DMS114 treated with DMSO at 0.1 percent for 48 hours (cell line): ENCODE results near the gene SMG5.
"Not testable (repeated sequence)": the region's sequence is repeated elsewhere in the genome, so short reads cannot be mapped to it uniquely, and the experiment has no call there.

Experiments
- DNase-seq: peaks from one replicate; lab custom pipeline; 2025; ENCODE audit not compliant: unreplicated experiment; lab: John Stamatoyannopoulos, UW

The SMG5 gene

DNA sequence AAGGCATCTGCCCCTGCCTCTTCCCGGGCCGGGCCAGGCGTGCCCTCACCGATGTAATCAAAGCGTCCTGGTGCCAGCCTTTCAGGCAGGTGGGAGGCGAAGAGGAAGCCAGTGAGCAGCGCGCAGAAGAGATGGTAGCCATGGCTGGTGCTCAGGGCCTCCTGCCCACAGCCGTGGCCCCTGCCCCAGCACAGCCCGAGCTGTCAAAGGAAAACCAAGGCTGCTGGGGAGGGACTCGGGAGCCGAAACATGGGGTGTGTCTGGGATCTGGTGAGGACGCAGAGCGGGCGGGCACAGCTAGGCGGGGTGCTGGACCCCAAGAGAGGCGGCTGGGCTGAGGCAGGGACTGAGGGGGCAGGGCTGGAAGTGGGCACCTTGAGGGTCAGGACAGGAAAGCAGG lies 37.9 kb downstream of the SMG5 start:
- DNase-seq, result no peak

DNA sequence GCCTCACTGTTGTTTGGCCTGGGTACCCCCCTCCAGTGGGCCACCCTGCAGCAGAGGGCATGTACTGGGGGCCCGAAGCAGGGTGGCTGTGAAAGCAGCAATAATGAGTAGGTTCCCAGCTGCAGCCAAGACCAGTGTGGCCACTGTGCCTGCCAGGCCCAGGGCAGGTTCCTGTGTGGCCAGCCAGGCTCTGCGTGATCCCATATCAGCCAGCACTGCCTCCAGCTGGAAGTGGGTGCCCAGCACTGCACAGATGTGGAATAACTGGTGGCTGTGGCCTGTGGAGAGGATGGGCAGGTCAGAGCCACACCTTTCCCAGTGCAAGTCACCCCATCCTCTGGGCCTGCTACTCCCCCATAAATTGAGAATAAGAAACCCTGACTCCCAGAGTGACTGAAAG lies 38.5 kb downstream of the SMG5 start:
- DNase-seq, result no peak

DNA sequence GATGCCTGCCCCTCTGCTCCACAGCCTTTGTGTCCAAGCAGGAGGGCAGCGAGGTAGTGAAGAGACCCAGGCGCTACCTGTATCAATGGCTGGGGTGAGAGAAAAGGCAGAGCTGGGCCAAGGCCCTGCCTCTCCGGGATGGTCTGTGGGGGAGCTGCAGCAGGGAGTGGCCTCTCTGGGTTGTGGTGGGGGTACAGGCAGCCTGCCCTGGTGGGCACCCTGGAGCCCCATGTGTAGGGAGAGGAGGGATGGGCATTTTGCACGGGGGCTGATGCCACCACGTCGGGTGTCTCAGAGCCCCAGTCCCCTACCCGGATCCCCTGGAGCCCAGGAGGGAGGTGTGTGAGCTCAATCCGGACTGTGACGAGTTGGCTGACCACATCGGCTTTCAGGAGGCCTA lies 39.9 kb downstream of the SMG5 start:
- no peak for DNase-seq

- DNase-seq, result no peak
Observed at GRCh38 chr1:156241926-156242325, 40.7 kb downstream of the SMG5 start, which contains the start of gene BGLAP. Gene BGLAP, plus strand, starts transcription at chr1:156242184. Its CDS starts 48 bp downstream, at chr1:156242232.

- DNase-seq, result no peak
Observed at GRCh38 chr1:156241311-156241811, 41.3 kb downstream of the SMG5 start.

- no peak for DNase-seq
Observed at GRCh38 chr1:156238248-156238647, 44.4 kb downstream of the SMG5 start.

DNA sequence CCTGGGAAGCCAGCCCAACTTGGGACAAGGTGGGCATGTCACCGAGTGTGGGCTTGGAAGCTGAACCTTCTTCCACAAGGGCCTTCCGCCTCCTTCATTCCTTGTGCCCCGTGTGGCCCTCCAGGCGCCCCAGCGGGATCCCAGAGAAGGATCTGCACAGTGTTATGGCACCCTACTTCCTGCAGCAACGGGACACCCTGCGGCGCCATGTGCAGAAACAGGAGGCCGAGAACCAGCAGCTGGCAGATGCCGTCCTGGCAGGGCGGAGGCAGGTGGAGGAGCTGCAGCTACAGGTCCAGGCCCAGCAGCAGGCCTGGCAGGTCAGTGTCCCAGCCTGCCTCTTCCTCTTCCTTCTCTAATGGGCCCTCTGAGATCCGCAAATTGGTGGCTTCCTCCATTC lies 46.5 kb downstream of the SMG5 start:
- DNase-seq, result no peak

DNA sequence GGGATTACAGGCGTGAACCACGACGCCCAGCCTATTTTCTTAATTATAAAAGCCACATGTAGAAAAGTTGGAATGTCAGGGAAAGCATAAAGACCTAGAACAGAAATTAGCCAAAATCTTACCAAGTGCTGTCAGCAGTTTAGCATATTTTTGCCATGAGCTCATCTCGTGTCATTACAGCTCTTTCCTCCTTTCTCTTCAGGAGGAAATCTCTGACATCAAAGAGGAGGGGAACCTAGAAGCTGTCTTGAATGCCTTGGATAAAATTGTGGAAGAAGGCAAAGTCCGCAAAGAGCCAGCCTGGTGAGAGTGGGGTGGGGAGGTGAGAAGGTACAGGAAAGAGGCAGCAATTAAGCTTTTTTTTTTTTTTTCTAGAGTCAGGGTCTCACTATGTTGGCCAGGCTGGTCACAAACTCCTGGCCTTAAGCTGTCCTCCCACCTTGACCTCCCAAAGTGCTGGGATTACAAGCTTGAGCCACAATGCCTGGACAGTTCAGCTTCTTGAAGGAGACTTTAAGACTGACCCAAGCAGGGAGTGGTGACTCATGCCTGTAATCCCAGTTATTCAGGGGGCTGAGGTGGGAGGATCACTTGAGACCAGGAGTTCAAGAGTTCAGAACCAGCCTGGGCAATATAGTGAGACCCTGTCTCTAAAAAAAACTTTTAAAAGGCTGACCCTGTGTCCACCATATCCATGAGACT lies 49.0 kb downstream of the SMG5 start:
- no peak for DNase-seq

DNA sequence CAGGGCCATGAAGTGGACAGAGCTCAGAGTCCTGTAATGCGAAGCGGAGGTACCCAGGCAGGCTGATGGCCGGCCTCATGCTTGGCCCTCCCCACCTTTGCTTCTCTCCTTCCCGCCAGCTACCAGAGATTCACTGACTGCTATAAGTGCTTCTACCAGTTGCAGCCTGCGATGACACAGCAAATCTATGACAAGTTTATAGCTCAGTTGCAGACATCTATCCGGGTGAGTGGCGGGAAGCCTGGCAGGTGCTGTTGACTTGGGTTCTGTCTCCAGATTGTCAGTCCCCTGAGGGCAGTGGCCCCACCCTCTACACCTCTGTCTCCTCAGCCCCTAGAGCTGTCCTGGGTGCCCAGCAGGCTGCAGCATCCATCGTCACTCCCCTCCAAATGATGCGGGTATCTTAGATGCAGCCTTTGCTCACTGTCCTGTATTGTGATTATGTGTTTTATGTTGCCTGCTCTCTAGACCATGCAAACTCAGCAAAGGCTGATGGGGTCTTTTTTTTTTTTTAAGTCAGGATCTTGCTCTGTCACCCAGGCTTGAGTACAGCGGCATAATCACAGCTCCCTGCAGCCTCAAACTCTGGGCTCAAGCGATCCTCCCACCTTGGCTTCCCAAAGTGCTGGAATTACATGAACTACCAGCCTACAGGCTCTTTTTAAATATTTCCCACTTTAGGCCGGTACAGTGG lies 50.3 kb downstream of the SMG5 start:
- no peak for DNase-seq

GRCh38 chr1:156230473-156230837 lies 52.2 kb downstream of the SMG5 start:
- no peak for DNase-seq

DNA sequence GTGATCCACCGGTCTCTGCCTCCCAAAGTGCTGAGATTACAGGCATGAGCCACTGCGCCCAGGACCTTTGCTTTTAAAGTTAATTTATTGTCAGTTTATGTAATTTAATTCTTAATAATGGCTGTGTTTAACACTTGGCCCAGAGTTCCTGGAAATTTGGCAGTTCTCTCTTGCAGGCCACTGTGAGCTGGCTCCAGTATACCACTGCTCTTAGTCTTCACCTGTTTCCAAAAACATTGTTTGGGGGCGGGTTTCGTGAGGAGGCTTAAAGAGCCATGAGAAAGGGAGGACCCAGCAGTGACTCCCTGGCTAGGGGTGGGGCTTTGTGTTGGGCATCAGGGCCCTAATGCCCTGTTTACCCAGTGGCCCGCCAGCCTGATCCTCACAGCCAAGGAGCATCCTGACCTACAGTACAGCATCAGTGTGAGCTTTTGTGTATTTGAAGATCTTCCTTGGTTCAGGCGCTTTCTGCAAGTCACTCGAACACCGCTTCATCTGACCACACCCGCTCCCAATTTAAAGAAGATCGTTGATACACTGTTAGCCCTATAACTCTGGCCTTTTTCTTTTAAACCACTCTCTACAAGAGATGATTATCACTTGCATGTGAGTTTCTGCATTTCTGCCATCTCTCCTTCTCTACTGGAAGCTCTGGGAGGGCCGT lies 52.7 kb downstream of the SMG5 start:
- no peak for DNase-seq

DNA sequence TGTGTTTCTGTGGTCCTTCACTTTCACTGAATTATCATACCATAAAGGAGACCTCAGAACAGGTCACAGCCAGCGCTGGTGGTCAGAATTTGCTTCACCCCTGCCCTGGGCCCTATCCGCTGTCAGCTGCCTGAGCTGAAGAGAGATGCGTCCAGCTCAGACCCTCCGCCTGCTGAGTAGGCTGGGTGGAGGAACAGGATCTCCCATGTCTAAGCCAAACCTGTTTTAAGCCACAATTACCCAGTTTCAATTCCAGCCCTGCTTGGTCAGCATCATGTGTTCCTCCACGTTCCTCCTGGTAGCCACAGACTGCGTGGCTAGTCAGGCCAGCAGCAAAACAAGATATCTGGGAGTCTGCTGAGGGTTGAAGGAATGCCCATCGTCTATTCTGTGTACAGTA lies 54.1 kb downstream of the SMG5 start:
- DNase-seq, result no peak

DNA sequence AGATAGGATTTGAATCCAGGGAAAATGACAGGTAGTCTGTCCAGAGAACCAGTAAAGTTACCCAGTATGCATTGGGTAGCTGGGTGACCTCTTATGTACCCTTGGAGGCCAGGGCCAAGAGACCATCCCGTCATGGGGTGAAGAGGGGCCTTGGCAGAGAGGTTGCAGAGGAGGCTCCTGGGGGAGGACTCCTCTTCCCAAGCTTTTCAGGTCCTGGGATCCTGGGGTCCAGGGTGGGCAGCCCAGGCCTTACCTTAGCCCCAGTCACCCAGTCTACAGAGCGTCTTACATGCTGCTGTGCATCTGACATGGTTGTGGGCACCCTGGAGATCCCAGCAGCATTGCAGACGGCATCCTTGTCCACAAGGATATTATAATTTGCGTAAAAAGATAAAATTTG lies 55.8 kb downstream of the SMG5 start:
- DNase-seq, result no peak

DNA sequence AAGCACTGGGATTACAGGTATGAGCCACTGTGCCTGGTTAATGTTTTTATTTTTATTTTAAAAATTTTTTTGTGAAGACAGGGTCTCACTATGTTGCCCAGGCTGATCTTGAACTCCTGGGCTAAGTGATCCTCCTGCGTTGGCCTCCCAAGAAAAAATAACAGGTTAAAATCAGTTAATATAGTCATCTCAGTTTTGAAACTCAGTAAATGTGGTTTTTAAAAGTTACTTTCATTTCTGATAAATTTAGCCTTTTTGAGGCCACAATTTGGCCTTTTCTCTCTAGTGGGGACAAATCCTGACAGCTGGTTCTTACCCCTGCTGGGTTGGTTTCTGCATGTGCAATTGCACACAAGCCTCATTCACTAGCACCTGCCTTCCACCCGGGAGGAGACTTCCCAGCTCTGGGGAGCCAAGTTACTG lies 56.5 kb downstream of the SMG5 start:
- DNase-seq, result no peak

DNA sequence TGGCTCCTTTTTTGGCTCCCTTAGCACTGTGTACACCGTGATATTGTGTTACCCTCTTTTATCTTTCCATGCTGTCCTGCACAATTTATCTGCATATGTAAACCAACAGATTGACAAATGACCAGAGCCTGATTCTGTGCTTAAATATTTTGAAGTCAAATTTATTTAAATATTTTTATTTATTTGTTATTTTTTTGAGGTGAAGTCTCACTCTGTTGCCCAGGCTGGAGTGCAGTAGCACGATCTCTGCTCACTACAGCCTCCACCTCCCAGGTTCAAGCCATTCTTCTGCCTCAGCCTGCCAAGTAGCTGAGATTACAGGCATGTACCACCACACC lies 57.0 kb downstream of the SMG5 start:
- no peak for DNase-seq

DNA sequence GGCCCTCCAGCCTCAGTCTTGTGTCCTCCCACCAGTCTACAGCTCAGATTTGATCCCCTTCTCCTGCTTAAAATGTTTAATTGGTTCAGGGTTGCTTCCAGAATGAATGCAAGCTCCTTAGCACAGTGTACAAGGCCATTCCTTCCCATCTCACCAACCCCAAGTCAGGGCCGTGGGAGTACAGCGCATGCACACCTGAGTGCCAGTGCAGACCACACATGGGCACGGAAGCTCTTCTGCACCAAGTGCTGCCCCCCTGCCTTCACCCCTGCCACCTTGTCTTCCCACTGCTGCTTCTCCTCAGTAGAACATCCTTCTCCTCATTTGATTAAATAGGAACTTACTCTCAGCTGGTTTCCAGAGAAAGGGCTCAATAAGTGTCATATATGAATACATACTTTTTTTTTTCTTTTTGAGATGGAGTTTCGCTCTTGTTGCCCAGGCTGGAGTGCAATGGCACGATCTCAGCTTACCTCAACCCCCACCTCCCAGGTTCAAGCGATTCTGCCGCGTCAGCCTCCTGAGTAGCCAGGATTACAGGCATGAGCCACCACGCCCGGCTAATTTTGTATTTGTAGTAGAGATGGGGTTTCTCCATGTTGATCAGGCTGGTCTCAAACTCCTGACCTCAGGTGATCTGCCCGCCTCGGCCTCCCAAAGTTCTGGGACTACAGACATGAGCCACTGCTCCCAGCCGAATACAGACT lies 60.5 kb downstream of the SMG5 start:
- no peak for DNase-seq

- no peak for DNase-seq
Observed at GRCh38 chr1:156220226-156220625, 62.4 kb downstream of the SMG5 start.

GRCh38 chr1:156217871-156218270 lies 64.8 kb downstream of the SMG5 start:
- no peak for DNase-seq

- not testable (repeated sequence) for DNase-seq
Observed at GRCh38 chr1:156216361-156217086, 66.1 kb downstream of the SMG5 start.

GRCh38 chr1:156214024-156214748 lies 68.4 kb downstream of the SMG5 start:
- DNase-seq, result no peak
